Keratinocyte (primary cell): ENCODE data around the gene RAB19. TPM values are rescaled to one million over a fixed set of nuclear protein-coding genes. Genes with fewer than 3 reads are reported as not detected.

Experiments used
- DNase-seq: peaks from one replicate; pipeline ENCODE4 v3.0.0-alpha.2; 2011; ENCODE audit warnings: low read depth, missing footprints, low spot score
- FAIRE-seq: peaks from 2 replicates; lab custom pipeline; 2011; peaks lifted over from hg19 to GRCh38; lab: Jason Lieb, UNC
- H2AFZ ChIP-seq: 2 replicates; pipeline ENCODE4 v1.6.0; 2012; ENCODE audit warnings: low read length, control low read depth, inconsistent platforms; ENCODE audit not compliant: control insufficient read depth
- H3K27ac ChIP-seq: 2 replicates; pipeline ENCODE4 v1.5.1; 2011; ENCODE audit warnings: low read length; ENCODE audit not compliant: control insufficient read depth, insufficient read depth
- H3K27me3 ChIP-seq: 3 replicates; pipeline ENCODE4 v1.6.0; 2011; ENCODE audit warnings: low read length; ENCODE audit not compliant: control insufficient read depth, insufficient read depth; ENCODE audit errors: extremely low read depth
- H3K36me3 ChIP-seq, 2 experiments: 2 replicates in 1 of 2; 3 replicates in 1 of 2; pipeline ENCODE4 v1.5.1; 2011; ENCODE audit warnings: low read length in 2 of 2, mild to moderate bottlenecking in 1 of 2; ENCODE audit not compliant: control insufficient read depth in 2 of 2, insufficient read depth in 2 of 2; ENCODE audit errors: extremely low read depth in 1 of 2
- H3K4me1 ChIP-seq: 3 replicates; pipeline ENCODE4 v1.5.1; 2011; ENCODE audit warnings: low read length; ENCODE audit not compliant: control insufficient read depth, insufficient read depth; ENCODE audit errors: extremely low read depth
- H3K4me2 ChIP-seq: 3 replicates; pipeline ENCODE4 v1.6.0; 2011; ENCODE audit warnings: low read depth, low read length; ENCODE audit not compliant: control insufficient read depth, insufficient read depth; ENCODE audit errors: extremely low read depth
- H3K4me3 ChIP-seq, 3 experiments: fragments of 200-600 bp in 1 of 3; sonication (generic) in 1 of 3; 2 replicates in 2 of 3; 3 replicates in 1 of 3; pipeline ENCODE4 v1.5.1; 2011 to 2016; ENCODE audit warnings: low read length in 3 of 3, mild to moderate bottlenecking in 3 of 3, control low read depth in 2 of 3, inconsistent platforms in 1 of 3, low read depth in 1 of 3, mixed read lengths in 1 of 3, mixed run types in 1 of 3, moderate library complexity in 1 of 3; ENCODE audit not compliant: control insufficient read depth in 2 of 3, insufficient read depth in 2 of 3; ENCODE audit errors: extremely low read depth in 1 of 3
- H3K79me2 ChIP-seq: 2 replicates; pipeline ENCODE4 v1.6.0; 2012; ENCODE audit warnings: low read length; ENCODE audit not compliant: control insufficient read depth, insufficient read depth
- H3K9ac ChIP-seq: 3 replicates; pipeline ENCODE4 v1.6.0; 2011; ENCODE audit warnings: low read length; ENCODE audit not compliant: control insufficient read depth, insufficient read depth; ENCODE audit errors: extremely low read depth
- H3K9me1 ChIP-seq: 3 replicates; pipeline ENCODE4 v1.6.0; 2011; ENCODE audit warnings: low read length; ENCODE audit not compliant: control insufficient read depth, insufficient read depth; ENCODE audit errors: extremely low read depth
- H3K9me3 ChIP-seq: 2 replicates; pipeline ENCODE4 v1.5.1; 2012; ENCODE audit warnings: low read depth, low read length; ENCODE audit not compliant: control insufficient read depth
- H4K20me1 ChIP-seq: 3 replicates; pipeline ENCODE4 v1.6.0; 2011; ENCODE audit warnings: low read length; ENCODE audit not compliant: control insufficient read depth, insufficient read depth; ENCODE audit errors: extremely low read depth
- CTCF ChIP-seq, 3 experiments: IDR thresholded peaks in 1 of 3; conservative IDR thresholded peaks in 1 of 3; optimal IDR thresholded peaks in 1 of 3; 2 replicates in 2 of 3; 3 replicates in 1 of 3; pipeline versions ENCODE3 to v1.5.1; 2011; ENCODE audit warnings: low read length in 3 of 3, mild to moderate bottlenecking in 3 of 3, moderate library complexity in 2 of 3, control low read depth in 1 of 3, inconsistent platforms in 1 of 3; ENCODE audit not compliant: insufficient read depth in 2 of 3; ENCODE audit errors: extremely low read depth in 1 of 3
- EZH2 ChIP-seq: IDR thresholded peaks from one replicate; pipeline ENCODE4 v1.6.1; 2012; ENCODE audit warnings: inconsistent platforms, mild to moderate bottlenecking, low read length, moderate library complexity
- dilution Hi-C: fragments of 300-500 bp; cut with MboI; formaldehyde crosslinking; loops from one replicate; pipeline ENCODE4 v1.7.0; 2020; ENCODE audit warnings: low sequenced_read_pairs; ENCODE audit not compliant: extremely low pct_ligation_motif_present
- polyA plus RNA-seq, 5 experiments: library from polyadenylated mRNA; depleted of rRNA in 3 of 5; stranded (reverse) in 3 of 5; stranded (forward) in 1 of 5; unstranded in 1 of 5; fragments of >200 nt; gene quantifications; 1 replicate in 1 of 5; 2 replicates in 3 of 5; 3 replicates in 1 of 5; pipeline versions ENCODE4 v1.2.1 to v1.2.3, GENCODE V29; 2011 to 2012; ENCODE audit warnings: missing spikeins in 2 of 5, low read depth in 1 of 5, low replicate concordance in 1 of 5

The RAB19 gene
- polyA plus RNA-seq, 1 donor (not counting 4 experiments of a cell fraction or from before 2014, with no cell fraction given), result not detected

DNA sequence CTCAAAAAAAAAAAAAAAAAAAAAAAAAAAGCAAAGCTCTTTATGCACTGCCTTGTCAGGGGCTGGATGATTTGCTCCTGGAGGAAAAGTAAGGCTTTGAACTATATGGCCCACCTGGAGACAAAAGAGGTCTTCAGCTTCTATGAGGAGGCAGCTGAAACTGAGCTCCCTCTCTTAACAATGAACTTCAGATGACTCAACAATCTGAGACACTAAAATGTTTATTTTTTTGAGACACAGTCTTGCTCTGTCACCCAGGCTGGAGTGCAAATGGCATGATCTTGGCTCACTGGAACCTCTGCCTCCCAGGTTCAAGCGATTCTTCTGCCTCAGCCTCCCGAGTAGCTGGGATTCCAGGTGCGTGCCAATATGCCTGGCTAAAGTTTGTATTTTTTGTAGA is 36.7 kb downstream of the RAB19 start:
- DNase-seq (no peak), FAIRE-seq (no peak)
- TF ChIP-seq EZH2, result no peak
- no peak for TF ChIP-seq CTCF (optimal IDR thresholded peaks at IDR 0.05 in 1 of 3, IDR thresholded peaks at IDR 0.05 in 1 of 3, conservative IDR thresholded peaks at IDR 0.05 in 1 of 3; ENCODE audit: extremely low read depth in 1 of 3, insufficient read depth in 2 of 3, low read length in 3 of 3)
- dilution Hi-C loops, result no loop called here
- Histone ChIP-seq H3K79me2 (no peaks in the 10 kb centered on the region), H3K4me3 (no peak overlapping the region), H3K4me1 (no peaks in the 10 kb centered on the region), H2AFZ (no peak overlapping the region), H3K9me3 (no peaks in the 10 kb centered on the region), H3K36me3 (no peaks in the 10 kb centered on the region), H3K9me1 (no peaks in the 10 kb centered on the region), H3K27me3 (no peaks in the 10 kb centered on the region), H3K4me2 (no peak overlapping the region), H3K9ac (no peak overlapping the region), H3K27ac (no peak overlapping the region), H4K20me1 (no peaks in the 10 kb centered on the region)

- no peaks in the 10 kb centered on the region for H3K36me3 ChIP-seq
- no peak overlapping the region for H3K4me3 ChIP-seq
- no peaks in the 10 kb centered on the region for H3K27me3 ChIP-seq
- TF ChIP-seq EZH2, result no peak
- no peak for TF ChIP-seq CTCF (optimal IDR thresholded peaks at IDR 0.05 in 1 of 3, IDR thresholded peaks at IDR 0.05 in 1 of 3, conservative IDR thresholded peaks at IDR 0.05 in 1 of 3; ENCODE audit: extremely low read depth in 1 of 3, insufficient read depth in 2 of 3, low read length in 3 of 3)
- no peaks in the 10 kb centered on the region for H3K4me1 ChIP-seq
- FAIRE-seq (no peak), DNase-seq (no peak)
- H3K79me2 ChIP-seq, result no peaks in the 10 kb centered on the region
- H3K27ac ChIP-seq, result no peak overlapping the region
- H2AFZ ChIP-seq, result no peak overlapping the region
- H3K9ac ChIP-seq, result no peak overlapping the region
- no peaks in the 10 kb centered on the region for H3K9me1 ChIP-seq
- dilution Hi-C loops, result no loop called here
- no peaks in the 10 kb centered on the region for H3K9me3 ChIP-seq
- H3K4me2 ChIP-seq, result no peak overlapping the region
- H4K20me1 ChIP-seq, result no peaks in the 10 kb centered on the region
Measured at GRCh38 chr7:140441519-140441918, 37.7 kb downstream of the RAB19 start.
